ENCODE measurements around the gene DNAJC5G.
A peak's percentile ranks its signal among the peaks of the same experiment; 100 is the strongest.
"Not testable (repeated sequence)": the region's sequence is repeated elsewhere in the genome, so short reads cannot be mapped to it uniquely, and the experiment has no call there.

DNAJC5G gene

GRCh38 chr2:27308359-27308881 is 33.2 kb downstream of the DNAJC5G start, which contains the start of gene UCN:
UCN (minus strand) TSS chr2:27308445; CDS start chr2:27307895, 550 bp downstream.
- no peak for DNase-seq (ENCODE audit: low read depth in 2 of 2)

GRCh38 chr2:27309651-27310050 is 34.4 kb downstream of the DNAJC5G start:
- DNase-seq (ENCODE audit: low read depth in 2 of 2) = no peak

- no peak for DNase-seq (ENCODE audit: low read depth in 2 of 2)
Measured at GRCh38 chr2:27312152-27312551, 36.9 kb downstream of the DNAJC5G start.

GRCh38 chr2:27313882-27314645 is 38.8 kb downstream of the DNAJC5G start:
- DNase-seq (ENCODE audit: low read depth in 2 of 2) = no peak

DNA sequence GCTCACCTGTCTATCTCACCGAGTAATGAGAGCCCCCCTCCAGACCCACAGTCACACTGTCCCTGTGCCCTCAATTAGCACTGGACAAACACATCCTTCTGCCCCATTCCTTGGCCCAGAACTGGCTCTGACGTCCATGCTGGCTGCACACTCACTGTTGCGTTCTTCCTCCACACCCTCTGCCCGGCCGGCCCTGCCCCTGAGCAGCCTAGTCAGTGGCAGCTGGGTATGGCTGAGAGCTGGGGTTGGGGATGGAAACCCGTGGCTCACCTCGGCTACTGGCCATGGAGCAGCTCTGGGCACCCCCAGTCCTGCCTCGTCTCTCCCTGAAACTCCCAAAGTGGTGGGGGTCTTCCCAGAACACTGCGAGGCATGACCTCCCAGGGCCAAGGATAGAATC is 39.5 kb downstream of the DNAJC5G start:
- DNase-seq (ENCODE audit: low read depth in 2 of 2) = no peak

DNA sequence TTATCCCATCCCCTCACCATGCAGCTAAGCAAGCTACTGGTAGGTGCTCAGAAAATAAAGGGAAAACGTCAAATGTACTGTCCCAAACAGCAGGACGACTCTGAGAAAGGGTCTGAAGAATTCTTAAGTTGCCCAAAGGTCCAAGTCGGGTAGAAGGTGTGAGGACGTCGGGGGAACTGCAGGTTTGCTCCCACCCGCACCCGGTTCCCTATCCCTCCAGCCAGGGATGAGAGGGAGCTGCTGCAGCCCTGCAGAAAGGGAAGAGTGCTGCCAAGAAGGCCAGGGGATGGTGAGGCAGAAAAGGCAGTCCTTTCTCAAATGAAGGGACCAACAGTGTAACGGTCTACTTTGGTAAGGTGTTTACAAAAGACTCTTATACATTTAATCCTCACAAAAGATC is 39.9 kb downstream of the DNAJC5G start:
- no peak for DNase-seq (ENCODE audit: low read depth in 2 of 2)

GRCh38 chr2:27316655-27317412 is 41.6 kb downstream of the DNAJC5G start:
- no peak for DNase-seq (ENCODE audit: low read depth in 2 of 2)

GRCh38 chr2:27319839-27320238 is 44.6 kb downstream of the DNAJC5G start:
- not testable (repeated sequence) for DNase-seq (ENCODE audit: low read depth in 2 of 2)

- DNase-seq (ENCODE audit: low read depth in 2 of 2) = no peak
Measured at GRCh38 chr2:27320958-27321543, 45.8 kb downstream of the DNAJC5G start.

DNA sequence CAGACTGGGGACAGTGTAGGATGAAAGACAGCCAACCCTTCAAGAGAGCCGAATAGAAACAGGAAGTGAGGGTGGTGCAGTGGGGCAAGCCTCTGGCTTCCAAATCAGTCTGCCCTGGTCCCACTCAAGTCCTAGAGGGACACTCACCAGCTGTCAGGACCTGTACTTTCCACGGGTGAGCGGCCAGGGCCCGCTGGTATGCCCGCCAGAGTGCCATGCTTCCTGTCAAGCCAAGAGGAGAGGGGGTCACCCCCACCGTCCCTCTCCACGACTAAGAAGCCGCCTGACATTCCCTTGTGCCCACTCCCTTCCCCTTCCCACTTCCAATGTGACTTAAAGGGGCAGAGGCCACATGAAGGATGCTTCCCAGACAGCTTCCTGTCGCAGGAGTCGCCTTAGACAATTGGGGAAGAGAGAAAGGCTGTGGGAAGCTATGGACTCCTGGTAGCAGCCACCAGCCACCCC is 47.1 kb downstream of the DNAJC5G start:
- DNase-seq (ENCODE audit: low read depth in 2 of 2) = no peak

GRCh38 chr2:27322766-27323595 is 47.7 kb downstream of the DNAJC5G start, which contains the start of gene MPV17:
MPV17 (minus strand) TSS chr2:27323097; CDS start chr2:27322517, 580 bp downstream.
- DNase-seq (ENCODE audit: low read depth in 2 of 2) = peak; percentile 79 to 81

GRCh38 chr2:27323596-27324285 is 48.5 kb downstream of the DNAJC5G start:
- DNase-seq (ENCODE audit: low read depth in 2 of 2) = no peak

GRCh38 chr2:27324720-27325119 is 49.5 kb downstream of the DNAJC5G start:
- no peak for DNase-seq (ENCODE audit: low read depth in 2 of 2)

All from stimulated activated CD8-positive, alpha-beta memory T cell treated with anti-CD3 and anti-CD28 coated beads, Interleukin-15, amount 100 ng/mL, for 48 hours (primary cell).